Head of caudate nucleus (tissue), 42 donors: ENCODE measurements around the gene CAPN13.

Experiments used
- DNase-seq, 42 donors: peaks; one replicate each; pipeline versions ENCODE4 v3.0.0 to v3.0.0-alpha.2; 2020 to 2021; ENCODE audit warnings: mixed read lengths in 7 of 42
- intact Hi-C: fragments of 100-400 bp; cut with DNase I; formaldehyde crosslinking; loops from one replicate; pipeline ENCODE4 v1.15.0; 2022

Gene CAPN13

GRCh38 chr2:30738141-30738911 is 68.9 kb downstream of the CAPN13 start:
- intact Hi-C loops: no loop called here
- peak in 3 of 42 donors; percentile 7 to 31 (median 22) for DNase-seq

- intact Hi-C loops: no loop called here
- peak in 3 of 42 donors; percentile 1 to 23 (median 21) for DNase-seq
Observed at GRCh38 chr2:30737326-30737610, 70.0 kb downstream of the CAPN13 start.

- intact Hi-C loops: no loop called here
- peak in 4 of 42 donors; percentile 4 to 29 (median 20) for DNase-seq
Observed at GRCh38 chr2:30736461-30737325, 70.6 kb downstream of the CAPN13 start.

- intact Hi-C loops: no loop called here
- DNase-seq: peak in 2 of 42 donors; percentile 12 to 23
Observed at GRCh38 chr2:30733876-30734520, 73.2 kb downstream of the CAPN13 start.

GRCh38 chr2:30732876-30733275 is 74.4 kb downstream of the CAPN13 start:
- intact Hi-C loops: no loop called here
- peak in 3 of 42 donors; percentile 1 to 28 (median 27) for DNase-seq

- intact Hi-C loops: no loop called here
- peak in 4 of 42 donors; percentile 1 to 21 (median 11) for DNase-seq
Observed at GRCh38 chr2:30732376-30732775, 74.9 kb downstream of the CAPN13 start.

GRCh38 chr2:30731706-30732105 is 75.5 kb downstream of the CAPN13 start:
- peak in 3 of 42 donors; percentile 3 to 7 (median 5) for DNase-seq
- intact Hi-C loops: no loop called here

GRCh38 chr2:30730736-30731647 is 76.3 kb downstream of the CAPN13 start:
- peak in 3 of 42 donors; percentile 4 to 18 (median 7) for DNase-seq
- intact Hi-C loops: no loop called here

- intact Hi-C loops: no loop called here
- DNase-seq: peak in 1 of 42 donors; percentile 4
Observed at GRCh38 chr2:30729031-30729430, 78.2 kb downstream of the CAPN13 start.

GRCh38 chr2:30722936-30723725 is 84.1 kb downstream of the CAPN13 start:
- intact Hi-C loops: no loop called here
- peak in 3 of 42 donors; percentile 0 to 29 (median 21) for DNase-seq

GRCh38 chr2:30721668-30722647 is 85.3 kb downstream of the CAPN13 start:
- peak in 5 of 42 donors; percentile 5 to 25 (median 17) for DNase-seq

GRCh38 chr2:30721241-30721640 is 86.0 kb downstream of the CAPN13 start:
- DNase-seq: peak in 5 of 42 donors; percentile 4 to 29 (median 21)
- intact Hi-C loops: no loop called here

More at GRCh38 chr2:30721668-30722647, 85.3 kb downstream of the CAPN13 start:
- intact Hi-C loops: no loop called here

GRCh38 chr2:30717081-30717650 is 90.1 kb downstream of the CAPN13 start:
- intact Hi-C loops: loop anchor here (10.0 kb wide), 1 partner anchor 618 kb away; no protein-coding TSS in a partner anchor
- DNase-seq: peak in 3 of 42 donors; percentile 8 to 22 (median 21)

GRCh38 chr2:30716123-30716900 is 90.9 kb downstream of the CAPN13 start:
- peak in 4 of 42 donors; percentile 4 to 43 (median 32) for DNase-seq
- intact Hi-C loops: loop anchor here (10.0 kb wide), 1 partner anchor 618 kb away; no protein-coding TSS in a partner anchor
